HepG2 (cell line): Measurements from ENCODE around the gene SAP25. TPM values are rescaled to one million over a fixed set of nuclear protein-coding genes. Genes with fewer than 3 reads are reported as not detected.

Experiments used
- EZH2 ChIP-seq: conservative IDR thresholded peaks from 2 replicates; pipeline ENCODE4 v1.6.1; 2012; ENCODE audit warnings: mild to moderate bottlenecking, low read depth, low read length, moderate library complexity
- FOXA1 ChIP-seq, 2 experiments: fragments of 450-650 bp in 1 of 2; sonication (generic) in 1 of 2; formaldehyde crosslinking in 1 of 2; IDR thresholded peaks; 2 replicates each; pipeline versions ENCODE4 v1.4.0 to v1.6.1; 2016 to 2020; ENCODE audit warnings: missing genetic modification reagents in 1 of 2
- HDAC2 ChIP-seq: sonication (generic); formaldehyde crosslinking; IDR thresholded peaks from 2 replicates; pipeline ENCODE4 v1.4.0; 2020; ENCODE audit warnings: missing genetic modification reagents
- HMGXB3 ChIP-seq: sonication (generic); formaldehyde crosslinking; IDR thresholded peaks from 2 replicates; pipeline ENCODE4 v1.4.0; 2020; ENCODE audit warnings: missing genetic modification reagents, borderline replicate concordance
- MAF1 ChIP-seq: sonication (generic); formaldehyde crosslinking; IDR thresholded peaks from 2 replicates; pipeline ENCODE4 v1.5.0; 2020; ENCODE audit warnings: missing genetic modification reagents, borderline replicate concordance
- MIXL1 ChIP-seq: IDR thresholded peaks from 2 replicates; pipeline ENCODE4 v1.6.1; 2016
- MTF2 ChIP-seq: sonication (generic); formaldehyde crosslinking; IDR thresholded peaks from 2 replicates; pipeline ENCODE4 v1.5.0; 2020; ENCODE audit warnings: missing genetic modification reagents, borderline replicate concordance
- RARA ChIP-seq: IDR thresholded peaks from 2 replicates; pipeline ENCODE4 v1.6.1; 2016; ENCODE audit warnings: missing genetic modification reagents, missing compliant biosample characterization
- RFX1 ChIP-seq: fragments of 450-650 bp; IDR thresholded peaks from 2 replicates; pipeline ENCODE4 v1.6.1; 2017
- SIN3A ChIP-seq: IDR thresholded peaks from 2 replicates; pipeline ENCODE4 v1.6.1; 2011; ENCODE audit warnings: low read depth, mild to moderate bottlenecking, control low read depth, low read length, borderline replicate concordance
- SP4 ChIP-seq: sonication (generic); formaldehyde crosslinking; IDR thresholded peaks from 2 replicates; pipeline ENCODE4 v1.8.1; 2023; ENCODE audit warnings: mild to moderate bottlenecking, missing genetic modification reagents
- SRF ChIP-seq: IDR thresholded peaks from 2 replicates; pipeline ENCODE4 v1.6.1; 2011; ENCODE audit warnings: mild to moderate bottlenecking, low read depth, low read length, moderate library complexity
- TBP ChIP-seq: sonication (generic); formaldehyde crosslinking; IDR thresholded peaks from 2 replicates; pipeline ENCODE4 v1.5.0; 2020; ENCODE audit warnings: missing genetic modification reagents
- ZIK1 ChIP-seq: sonication (generic); formaldehyde crosslinking; IDR thresholded peaks from 2 replicates; pipeline ENCODE4 v1.5.0; 2020; ENCODE audit warnings: mild to moderate bottlenecking, low read depth, missing genetic modification reagents, borderline replicate concordance
- ZNF282 ChIP-seq: fragments of 450-650 bp; IDR thresholded peaks from 2 replicates; pipeline ENCODE4 v1.6.1; 2018; ENCODE audit not compliant: partially characterized antibody
- ZNF33A ChIP-seq: sonication (generic); formaldehyde crosslinking; IDR thresholded peaks from 2 replicates; pipeline ENCODE4 v1.5.1; 2020; ENCODE audit warnings: missing genetic modification reagents, mild to moderate bottlenecking, moderate library complexity, borderline replicate concordance
- ZNF446 ChIP-seq: sonication (generic); formaldehyde crosslinking; IDR thresholded peaks from 2 replicates; pipeline ENCODE4 v1.5.0; 2020; ENCODE audit warnings: mild to moderate bottlenecking, missing genetic modification reagents
- ZNF607 ChIP-seq: sonication (generic); formaldehyde crosslinking; IDR thresholded peaks from 2 replicates; pipeline ENCODE4 v1.5.1; 2020; ENCODE audit warnings: missing genetic modification reagents, mild to moderate bottlenecking, borderline replicate concordance
- polyA plus RNA-seq, 8 experiments: library from polyadenylated mRNA; depleted of rRNA in 3 of 8; stranded (reverse) in 7 of 8; unstranded in 1 of 8; fragments of >200 nt; fragmentation: Illumina TruSeq in 4 of 8; extraction: Trizol in 4 of 8; gene quantifications; 2 replicates each; pipeline versions ENCODE4 v1.2.1 to v1.2.3, GENCODE V29; 2011 to 2016; ENCODE audit warnings: low read depth in 4 of 8, missing spikeins in 1 of 8, mixed read lengths in 1 of 8; ENCODE audit not compliant: insufficient read depth in 1 of 8
- total RNA-seq, 5 experiments: library from RNA; depleted of rRNA; stranded (reverse); fragments of >200 nt; fragmentation: Illumina TruSeq; extraction: Trizol; gene quantifications; 2 replicates each; pipeline ENCODE4 v1.2.3, GENCODE V29; 2016; ENCODE audit warnings: low read depth in 1 of 5
- TF ChIP-seq, protein P1 (sequence below): sonication (generic); formaldehyde crosslinking; IDR thresholded peaks from 2 replicates; pipeline ENCODE4 v1.4.0; 2020; ENCODE audit warnings: missing genetic modification reagents
- TF ChIP-seq, protein P2 (sequence below): sonication (generic); formaldehyde crosslinking; IDR thresholded peaks from 2 replicates; pipeline ENCODE4 v1.4.0; 2020; ENCODE audit warnings: missing genetic modification reagents
- TF ChIP-seq, protein P3 (sequence below): IDR thresholded peaks from 2 replicates; pipeline ENCODE4 v1.6.1; 2016; ENCODE audit warnings: low read depth
- TF ChIP-seq, protein P4 (sequence below): sonication (generic); formaldehyde crosslinking; conservative IDR thresholded peaks from 2 replicates; pipeline ENCODE4 v1.5.0; 2020; ENCODE audit warnings: missing genetic modification reagents

Gene SAP25
- total and polyA plus RNA-seq, 2 of the 13 experiments (the other 11 are each of a cell fraction or from before 2014, with no cell fraction given) = 0.15 to 0.20 TPM

DNA sequence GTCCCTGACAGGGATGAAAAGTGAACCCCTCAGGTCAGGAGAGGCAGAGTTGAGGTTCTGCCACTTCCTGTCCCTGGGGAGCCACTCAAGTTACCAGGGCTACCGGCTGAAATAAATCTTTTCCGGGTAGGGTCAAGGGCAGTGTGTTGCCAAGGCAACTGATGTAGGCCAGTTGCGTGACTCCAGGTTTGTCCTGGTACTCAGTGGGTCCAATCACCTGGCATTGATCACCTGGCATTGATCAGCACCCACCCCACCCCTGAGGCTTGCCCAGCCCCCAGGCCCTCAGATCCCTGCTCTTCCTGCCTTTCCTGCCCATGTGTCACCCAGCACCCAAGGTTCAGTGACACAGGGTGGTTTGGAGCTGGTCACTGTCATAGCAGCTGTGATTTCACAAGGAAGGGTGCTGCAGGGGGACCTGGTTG, 5.9 kb downstream of the SAP25 start (continued):
- TF ChIP-seq SIN3A = peak; percentile 16; the same call in 1 of the 2 replicates
- TF ChIP-seq MTF2 = no peak
- no peak for TF ChIP-seq HMGXB3 (CRISPR knock-in tag)
- 0 out of 2 replicates have a peak, but pooled peaks have one; percentile 5 for TF ChIP-seq MIXL1
- TF ChIP-seq, protein P1, sequence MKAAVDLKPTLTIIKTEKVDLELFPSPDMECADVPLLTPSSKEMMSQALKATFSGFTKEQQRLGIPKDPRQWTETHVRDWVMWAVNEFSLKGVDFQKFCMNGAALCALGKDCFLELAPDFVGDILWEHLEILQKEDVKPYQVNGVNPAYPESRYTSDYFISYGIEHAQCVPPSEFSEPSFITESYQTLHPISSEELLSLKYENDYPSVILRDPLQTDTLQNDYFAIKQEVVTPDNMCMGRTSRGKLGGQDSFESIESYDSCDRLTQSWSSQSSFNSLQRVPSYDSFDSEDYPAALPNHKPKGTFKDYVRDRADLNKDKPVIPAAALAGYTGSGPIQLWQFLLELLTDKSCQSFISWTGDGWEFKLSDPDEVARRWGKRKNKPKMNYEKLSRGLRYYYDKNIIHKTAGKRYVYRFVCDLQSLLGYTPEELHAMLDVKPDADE = no peak
- no peak for TF ChIP-seq TBP
- TF ChIP-seq, protein P2, sequence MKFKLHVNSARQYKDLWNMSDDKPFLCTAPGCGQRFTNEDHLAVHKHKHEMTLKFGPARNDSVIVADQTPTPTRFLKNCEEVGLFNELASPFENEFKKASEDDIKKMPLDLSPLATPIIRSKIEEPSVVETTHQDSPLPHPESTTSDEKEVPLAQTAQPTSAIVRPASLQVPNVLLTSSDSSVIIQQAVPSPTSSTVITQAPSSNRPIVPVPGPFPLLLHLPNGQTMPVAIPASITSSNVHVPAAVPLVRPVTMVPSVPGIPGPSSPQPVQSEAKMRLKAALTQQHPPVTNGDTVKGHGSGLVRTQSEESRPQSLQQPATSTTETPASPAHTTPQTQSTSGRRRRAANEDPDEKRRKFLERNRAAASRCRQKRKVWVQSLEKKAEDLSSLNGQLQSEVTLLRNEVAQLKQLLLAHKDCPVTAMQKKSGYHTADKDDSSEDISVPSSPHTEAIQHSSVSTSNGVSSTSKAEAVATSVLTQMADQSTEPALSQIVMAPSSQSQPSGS (CRISPR knock-in tag) = no peak
- no peak for TF ChIP-seq ZNF446
- TF ChIP-seq, protein P3, sequence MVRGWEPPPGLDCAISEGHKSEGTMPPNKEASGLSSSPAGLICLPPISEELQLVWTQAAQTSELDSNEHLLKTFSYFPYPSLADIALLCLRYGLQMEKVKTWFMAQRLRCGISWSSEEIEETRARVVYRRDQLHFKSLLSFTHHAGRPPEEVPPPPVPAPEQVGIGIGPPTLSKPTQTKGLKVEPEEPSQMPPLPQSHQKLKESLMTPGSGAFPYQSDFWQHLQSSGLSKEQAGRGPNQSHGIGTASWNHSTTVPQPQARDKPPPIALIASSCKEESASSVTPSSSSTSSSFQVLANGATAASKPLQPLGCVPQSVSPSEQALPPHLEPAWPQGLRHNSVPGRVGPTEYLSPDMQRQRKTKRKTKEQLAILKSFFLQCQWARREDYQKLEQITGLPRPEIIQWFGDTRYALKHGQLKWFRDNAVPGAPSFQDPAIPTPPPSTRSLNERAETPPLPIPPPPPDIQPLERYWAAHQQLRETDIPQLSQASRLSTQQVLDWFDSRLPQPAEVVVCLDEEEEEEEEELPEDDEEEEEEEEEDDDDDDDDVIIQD = 0 out of 2 replicates have a peak, but pooled peaks have one; percentile 6
- no peak for TF ChIP-seq SP4 (CRISPR knock-in tag)
- peak; percentile 86 for TF ChIP-seq RARA (CRISPR knock-in tag)
- peak; percentile 91 for TF ChIP-seq RFX1
- no peak for TF ChIP-seq MAF1 (CRISPR knock-in tag)
- TF ChIP-seq ZNF607 (CRISPR knock-in tag) = no peak
- no peak for TF ChIP-seq ZNF33A (CRISPR knock-in tag)
- no peak for TF ChIP-seq EZH2
- no peak; the same call in 1 of the 2 replicates for TF ChIP-seq HDAC2 (CRISPR knock-in tag)
- TF ChIP-seq FOXA1 (IDR thresholded peaks at IDR 0.05) = no peak
- no peak for TF ChIP-seq FOXA1 (CRISPR knock-in tag; IDR thresholded peaks at IDR 0.05)
- no peak for TF ChIP-seq ZIK1
- TF ChIP-seq ZNF282 = no peak
- TF ChIP-seq SRF = no peak
- TF ChIP-seq, protein P4, sequence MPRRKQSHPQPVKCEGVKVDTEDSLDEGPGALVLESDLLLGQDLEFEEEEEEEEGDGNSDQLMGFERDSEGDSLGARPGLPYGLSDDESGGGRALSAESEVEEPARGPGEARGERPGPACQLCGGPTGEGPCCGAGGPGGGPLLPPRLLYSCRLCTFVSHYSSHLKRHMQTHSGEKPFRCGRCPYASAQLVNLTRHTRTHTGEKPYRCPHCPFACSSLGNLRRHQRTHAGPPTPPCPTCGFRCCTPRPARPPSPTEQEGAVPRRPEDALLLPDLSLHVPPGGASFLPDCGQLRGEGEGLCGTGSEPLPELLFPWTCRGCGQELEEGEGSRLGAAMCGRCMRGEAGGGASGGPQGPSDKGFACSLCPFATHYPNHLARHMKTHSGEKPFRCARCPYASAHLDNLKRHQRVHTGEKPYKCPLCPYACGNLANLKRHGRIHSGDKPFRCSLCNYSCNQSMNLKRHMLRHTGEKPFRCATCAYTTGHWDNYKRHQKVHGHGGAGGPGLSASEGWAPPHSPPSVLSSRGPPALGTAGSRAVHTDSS (CRISPR knock-in tag) = no peak
